ENCODE measurements around the gene COQ7. TPM values are rescaled to one million over a fixed set of nuclear protein-coding genes. Genes with fewer than 3 reads are reported as not detected.

The COQ7 gene
- polyA plus RNA-seq, 3 donors, result 34.4 to 38.1 (median 35.2) TPM

DNA sequence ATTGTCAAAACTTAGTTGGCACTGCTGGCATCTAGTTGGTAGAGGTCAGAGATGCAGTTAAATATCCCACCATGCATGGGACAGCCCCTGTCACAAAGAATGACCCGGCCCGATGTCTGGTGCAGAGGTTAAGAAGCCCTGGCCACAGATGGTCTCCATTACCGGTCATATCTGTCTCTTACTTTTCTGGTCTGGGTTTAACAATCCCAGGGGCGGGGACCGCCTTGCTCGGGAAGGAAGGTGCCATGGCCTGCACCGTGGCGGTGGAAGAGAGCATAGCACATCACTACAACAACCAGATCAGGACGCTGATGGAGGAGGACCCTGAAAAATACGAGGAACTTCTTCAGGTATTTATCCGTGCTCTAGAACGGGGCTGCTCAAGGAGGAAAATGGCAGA is 8.1 kb downstream of the COQ7 start:
- DNase-seq (ENCODE audit: extremely low read depth in 1 of 11, low read depth in 9 of 11, low spot score in 4 of 11), result no peak

- no peak for DNase-seq (ENCODE audit: extremely low read depth in 1 of 11, low read depth in 9 of 11, low spot score in 4 of 11)
Observed at GRCh38 chr16:19077879-19078278, 10.5 kb downstream of the COQ7 start.

DNA sequence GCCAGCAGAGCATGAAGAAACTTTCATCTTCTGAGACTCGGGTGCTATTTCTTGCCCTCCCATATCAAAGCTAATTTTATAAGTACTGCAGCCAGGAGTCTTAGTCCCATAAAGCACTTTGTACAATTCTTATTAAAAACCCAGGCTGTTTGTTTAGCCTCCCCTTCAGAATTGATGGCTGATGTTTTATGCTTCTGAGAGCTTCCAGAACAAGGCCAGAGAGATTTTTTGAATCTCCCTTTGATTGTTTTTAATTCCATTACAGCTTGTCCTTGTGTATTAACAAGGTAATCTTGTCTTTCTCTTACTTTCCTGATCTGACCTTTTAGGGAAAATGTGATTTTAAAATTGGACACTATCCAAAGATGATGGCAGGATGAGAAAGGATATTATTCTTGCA is 16.3 kb downstream of the COQ7 start:
- no peak for DNase-seq (ENCODE audit: extremely low read depth in 1 of 11, low read depth in 9 of 11, low spot score in 4 of 11)

DNA sequence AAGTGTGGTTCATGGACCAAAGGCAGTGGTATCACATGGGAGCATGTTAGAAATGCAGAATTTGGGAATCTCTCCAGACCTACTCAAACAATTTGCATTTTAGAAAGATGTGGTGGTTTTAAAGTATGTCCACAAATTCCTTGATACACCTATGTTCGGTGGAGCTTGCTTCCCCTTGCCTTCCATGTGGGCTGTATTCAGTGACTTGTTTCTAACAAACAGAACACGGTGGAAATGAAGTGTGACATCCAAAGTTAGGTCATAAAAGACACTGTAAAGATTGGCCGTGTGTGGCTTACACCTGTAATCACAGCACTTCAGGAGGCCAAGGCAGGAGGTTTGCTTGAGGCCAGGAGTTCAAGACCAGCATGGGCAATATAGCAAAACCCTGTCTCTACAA is 16.7 kb downstream of the COQ7 start:
- DNase-seq (ENCODE audit: extremely low read depth in 1 of 11, low read depth in 9 of 11, low spot score in 4 of 11), result no peak

DNA sequence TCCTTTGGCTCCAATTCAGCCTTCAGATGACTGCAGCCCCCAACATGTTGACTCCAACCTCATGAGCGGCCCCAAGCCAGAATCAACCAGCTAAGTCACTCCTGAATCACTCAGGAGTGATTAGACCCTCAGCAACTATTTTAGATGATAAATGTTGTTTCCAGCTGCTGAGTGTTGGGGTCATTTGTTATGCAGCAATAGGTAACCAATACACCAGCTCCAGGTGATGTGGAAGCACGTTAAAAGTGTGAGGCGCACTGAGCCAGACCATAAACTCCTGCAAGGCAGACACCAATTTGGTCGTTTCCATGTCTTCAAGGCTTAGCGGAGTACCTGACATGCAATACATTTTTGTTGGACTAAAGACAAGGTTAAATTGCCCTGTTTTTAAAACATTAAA is 17.5 kb downstream of the COQ7 start:
- no peak for DNase-seq (ENCODE audit: extremely low read depth in 1 of 11, low read depth in 9 of 11, low spot score in 4 of 11)

DNA sequence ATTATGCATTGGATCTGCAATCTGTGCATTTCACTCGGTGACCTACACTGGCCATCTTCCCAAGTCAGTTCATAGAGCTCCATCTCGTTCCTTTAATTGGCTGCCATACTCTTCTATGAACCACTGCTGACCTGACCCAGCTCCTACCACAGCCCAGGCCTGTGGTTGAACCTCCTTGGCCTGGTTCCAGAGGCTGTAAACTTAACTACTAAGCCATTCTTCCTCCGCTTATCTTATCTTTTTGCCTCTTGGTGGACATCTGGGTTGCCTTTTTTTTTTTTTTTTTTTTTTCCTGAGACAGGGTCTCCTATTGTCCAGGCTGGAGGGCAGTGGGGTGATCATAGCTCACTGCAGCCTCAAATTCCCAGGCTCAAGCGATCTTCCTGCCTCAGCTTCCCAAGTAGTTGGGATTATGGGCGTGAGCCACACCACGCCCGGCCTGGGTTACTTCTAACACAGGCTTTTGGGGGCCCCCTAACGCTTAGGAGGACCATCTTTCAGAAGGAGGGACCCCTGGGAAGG is 18.3 kb downstream of the COQ7 start:
- no peak for DNase-seq (ENCODE audit: extremely low read depth in 1 of 11, low read depth in 9 of 11, low spot score in 4 of 11)

DNA sequence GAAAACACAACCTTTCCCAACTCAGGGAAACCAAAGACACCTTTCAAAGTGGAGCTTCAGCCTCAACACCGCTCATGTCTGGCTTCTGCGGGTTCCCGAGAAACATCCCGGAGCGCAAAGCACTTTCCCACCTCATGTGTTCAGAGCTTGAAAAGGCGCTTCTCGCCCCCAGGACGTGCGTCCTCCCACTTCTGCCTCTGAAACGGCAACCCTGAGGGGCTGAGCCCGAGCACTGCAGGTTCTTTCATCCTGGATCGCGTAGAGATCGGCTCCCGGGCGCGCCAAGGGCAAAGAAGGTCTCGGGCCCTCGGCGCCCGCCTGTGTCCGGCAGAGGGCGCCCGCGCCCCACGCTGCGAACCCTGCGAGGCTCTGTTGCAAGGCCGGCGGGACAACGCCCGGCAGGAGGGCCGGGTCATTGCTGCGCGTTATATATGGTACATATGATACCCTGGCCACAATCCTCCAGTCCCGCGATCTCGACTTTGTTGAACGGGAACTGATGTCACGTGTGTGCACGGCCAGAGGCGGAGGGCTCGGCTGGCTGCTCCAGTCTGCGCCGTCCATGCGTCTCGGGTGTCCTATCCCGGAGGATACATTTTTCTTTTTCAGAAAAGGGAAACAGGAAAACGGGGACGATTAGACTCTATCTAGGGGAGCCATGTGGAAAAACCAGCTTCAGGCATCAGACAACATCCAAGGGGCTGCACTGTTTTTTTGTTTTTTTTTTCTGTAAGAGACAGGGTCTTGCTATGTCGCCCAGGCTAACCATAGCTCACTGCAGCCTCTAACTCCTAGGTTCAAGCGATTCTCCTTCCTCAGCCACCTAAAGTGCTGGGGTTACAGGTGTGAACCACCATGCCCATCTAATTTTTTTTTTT is 19.1 kb downstream of the COQ7 start:
- DNase-seq (ENCODE audit: extremely low read depth in 1 of 11, low read depth in 9 of 11, low spot score in 4 of 11), result peak in 10 of 11 donors; percentile 76 to 87 (median 80)

- no peak for DNase-seq (ENCODE audit: extremely low read depth in 1 of 11, low read depth in 9 of 11, low spot score in 4 of 11)
Observed at GRCh38 chr16:19088341-19088916, 21.0 kb downstream of the COQ7 start.

- no peak for DNase-seq (ENCODE audit: extremely low read depth in 1 of 11, low read depth in 9 of 11, low spot score in 4 of 11)
Observed at GRCh38 chr16:19089410-19089955, 22.1 kb downstream of the COQ7 start.

DNA sequence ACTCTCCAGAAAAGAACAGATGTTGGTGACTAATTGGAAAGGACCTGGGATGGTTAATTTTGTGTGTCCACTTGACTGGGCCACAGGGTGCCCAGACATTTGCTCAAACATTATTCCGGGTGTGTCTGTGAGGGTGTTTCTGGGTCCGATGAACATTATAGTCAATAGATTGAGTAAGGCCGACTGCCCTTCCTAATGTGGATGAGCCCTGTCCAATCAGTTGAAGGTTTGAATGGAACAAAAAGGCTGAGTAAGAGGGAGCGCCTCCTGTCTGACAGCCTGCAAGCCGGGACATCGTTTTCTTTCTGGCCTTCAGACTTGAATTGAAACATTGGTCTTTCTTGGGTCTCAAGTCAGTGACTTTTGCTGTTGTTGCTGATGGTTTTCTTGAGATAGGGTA is 23.5 kb downstream of the COQ7 start:
- DNase-seq (ENCODE audit: extremely low read depth in 1 of 11, low read depth in 9 of 11, low spot score in 4 of 11), result no peak

GRCh38 chr16:19092653-19093410 is 25.4 kb downstream of the COQ7 start:
- no peak for DNase-seq (ENCODE audit: extremely low read depth in 1 of 11, low read depth in 9 of 11, low spot score in 4 of 11)

DNA sequence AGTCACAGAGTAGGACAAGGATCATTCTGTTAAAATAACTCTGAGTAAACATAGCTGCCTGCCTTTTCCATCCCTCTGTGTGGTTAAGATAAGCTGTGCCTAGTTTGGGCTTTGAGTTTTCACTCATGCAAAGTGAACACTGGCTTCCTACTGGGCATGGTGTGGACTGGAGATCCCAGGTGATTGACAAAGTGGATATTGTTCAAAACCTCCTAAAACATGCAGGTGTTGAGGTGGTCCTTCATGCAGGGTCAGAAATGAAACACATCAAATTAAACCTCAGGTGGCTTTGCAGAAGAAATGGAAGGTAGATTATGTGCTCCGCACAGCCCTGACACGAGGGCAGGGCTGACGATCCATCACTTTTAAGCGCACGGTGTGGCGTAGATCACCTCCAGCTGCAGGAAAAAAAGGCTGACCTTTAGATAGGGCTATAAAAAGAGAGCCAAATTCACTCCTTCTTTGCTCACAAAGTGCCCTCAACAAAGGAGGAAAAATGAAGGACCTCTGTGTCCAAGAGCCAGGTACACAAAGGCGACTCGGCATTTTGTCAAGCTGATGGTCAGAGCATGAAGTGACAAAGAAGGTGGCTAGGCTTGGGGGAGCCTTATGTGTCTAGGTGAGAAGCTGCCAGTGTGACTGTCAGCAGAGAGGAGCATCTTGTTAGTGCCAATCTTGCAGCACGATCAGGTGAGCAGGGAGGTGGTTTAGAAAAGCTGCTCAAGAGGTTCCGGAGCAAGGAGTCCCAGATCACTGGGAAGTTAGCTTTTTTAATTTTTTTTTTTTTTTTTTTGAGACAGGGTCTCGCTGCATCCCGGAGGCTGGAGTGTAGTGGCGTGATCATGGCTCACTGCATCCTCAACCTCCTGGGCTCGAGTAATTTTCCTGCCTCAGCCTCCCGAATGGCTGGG is 26.5 kb downstream of the COQ7 start:
- no peak for DNase-seq (ENCODE audit: extremely low read depth in 1 of 11, low read depth in 9 of 11, low spot score in 4 of 11)

DNA sequence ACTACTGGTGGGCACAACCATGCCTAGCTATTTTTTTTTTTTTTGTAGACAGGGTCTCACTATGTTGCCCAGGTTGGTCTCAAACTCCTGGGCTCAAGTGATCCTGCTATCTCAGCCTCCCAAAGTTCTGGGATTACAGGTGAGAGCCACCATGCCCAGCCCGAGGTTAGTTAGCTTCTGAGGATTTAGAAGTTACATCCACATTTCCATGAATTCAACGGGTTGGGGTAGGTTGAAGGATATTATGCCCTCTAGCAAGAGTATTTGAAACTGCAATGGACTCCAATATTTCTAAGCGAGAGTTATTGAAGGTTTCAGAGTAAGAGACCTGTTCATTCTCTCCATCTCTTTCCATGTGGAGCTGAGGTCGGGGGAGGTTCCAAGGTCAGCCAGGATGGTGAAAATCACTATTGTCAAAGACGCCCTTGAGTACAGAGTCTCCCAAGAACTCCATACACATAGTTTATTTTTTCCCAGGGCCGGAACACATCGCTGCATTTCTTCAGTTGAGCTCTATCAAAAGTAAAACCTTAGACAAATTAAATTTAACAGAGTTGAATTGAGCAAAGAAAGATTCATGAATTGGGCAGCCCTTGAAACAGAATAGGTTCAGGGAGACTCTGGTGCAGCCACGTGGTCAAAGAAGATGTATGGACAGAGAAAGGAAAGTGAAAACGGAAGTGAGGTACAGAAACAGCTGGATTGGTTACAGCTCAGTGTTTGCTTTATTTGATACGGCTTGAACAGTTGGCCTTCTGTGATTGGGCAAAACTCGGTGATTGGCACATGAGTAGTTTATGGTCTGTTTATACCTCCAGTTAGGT is 27.3 kb downstream of the COQ7 start:
- no peak for DNase-seq (ENCODE audit: extremely low read depth in 1 of 11, low read depth in 9 of 11, low spot score in 4 of 11)

- no peak for DNase-seq (ENCODE audit: extremely low read depth in 1 of 11, low read depth in 9 of 11, low spot score in 4 of 11)
Observed at GRCh38 chr16:19095654-19096053, 28.2 kb downstream of the COQ7 start.

DNA sequence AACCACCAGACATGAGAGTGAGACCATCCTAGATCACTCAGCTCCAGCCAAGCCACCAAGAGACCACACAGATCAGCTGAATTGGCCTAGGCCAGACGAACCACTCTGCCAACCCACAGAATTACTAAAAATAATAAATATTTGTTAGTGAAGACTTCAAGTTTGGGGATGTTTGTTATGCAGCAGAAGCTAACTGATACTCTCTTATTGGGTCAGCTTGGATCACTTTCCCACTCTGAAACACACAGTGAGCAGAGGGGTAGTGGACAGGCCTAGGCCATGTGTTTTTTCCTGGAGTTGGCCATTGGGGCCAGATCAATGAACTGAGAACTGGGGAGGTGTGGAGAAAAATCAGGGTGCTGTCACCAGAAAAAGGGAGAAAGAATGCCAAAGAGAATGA is 30.8 kb downstream of the COQ7 start:
- no peak for DNase-seq (ENCODE audit: extremely low read depth in 1 of 11, low read depth in 9 of 11, low spot score in 4 of 11)

GRCh38 chr16:19102187-19102872 is 34.9 kb downstream of the COQ7 start:
- peak in 6 of 11 donors; percentile 48 to 73 (median 66) for DNase-seq (ENCODE audit: extremely low read depth in 1 of 11, low read depth in 9 of 11, low spot score in 4 of 11)

DNA sequence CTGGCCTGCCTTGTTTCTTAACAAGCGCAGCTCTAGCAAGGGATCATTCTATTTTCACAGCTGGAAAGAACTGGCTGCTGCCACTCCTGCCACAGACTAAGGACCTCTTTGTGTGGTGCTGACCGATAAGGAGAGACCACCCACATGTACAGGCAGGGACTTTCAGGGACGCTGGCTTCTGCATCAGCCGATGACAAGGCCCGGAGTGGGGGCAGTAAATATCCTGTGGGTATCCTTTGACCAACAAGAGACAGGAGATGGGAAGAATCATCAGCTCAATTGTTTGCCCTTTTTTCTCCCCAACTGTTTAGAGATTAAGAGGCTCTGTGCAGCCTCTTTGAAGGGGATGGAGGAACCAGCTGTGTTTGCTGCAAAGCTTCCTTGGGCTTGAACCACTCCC is 37.2 kb downstream of the COQ7 start:
- DNase-seq (ENCODE audit: extremely low read depth in 1 of 11, low read depth in 9 of 11, low spot score in 4 of 11), result no peak

All from renal cortex interstitium (tissue), 11 donors.